SK-MEL-5 (cell line): Measurements from ENCODE around the gene GLP2R. TPM values are rescaled to one million over a fixed set of nuclear protein-coding genes. Genes with fewer than 3 reads are reported as not detected.
"Not testable (repeated sequence)": the region's sequence is repeated elsewhere in the genome, so short reads cannot be mapped to it uniquely, and the experiment has no call there.

Experiments
- DNase-seq: peaks from one replicate; pipeline ENCODE4 v3.0.0-alpha.2; 2016; ENCODE audit warnings: low read depth, low spot score
- in situ Hi-C: cut with HindIII; loops from 2 replicates; pipeline ENCODE4 v1.10.0; 2016; ENCODE audit warnings: low sequenced_read_pairs, high pct_unique_total_duplicates, low pct_unique_long_range_greater_than_20kb
- total RNA-seq: library from RNA; depleted of rRNA; stranded (reverse); fragments of >200 nt; shearing (Covaris generic); gene quantifications from 2 replicates; pipeline ENCODE4 v1.2.3, GENCODE V29; 2014

Gene GLP2R
- total RNA-seq, 1 experiment from 2014 or later, result not detected

- in situ Hi-C loops, result no loop called here
- no peak for DNase-seq
Measured at GRCh38 chr17:9905078-9905415, 79.3 kb downstream of the GLP2R start, which contains the start of gene RCVRN. Gene RCVRN, minus strand, starts transcription at chr17:9905271. Its CDS starts 91 bp downstream, at chr17:9905180.

DNA sequence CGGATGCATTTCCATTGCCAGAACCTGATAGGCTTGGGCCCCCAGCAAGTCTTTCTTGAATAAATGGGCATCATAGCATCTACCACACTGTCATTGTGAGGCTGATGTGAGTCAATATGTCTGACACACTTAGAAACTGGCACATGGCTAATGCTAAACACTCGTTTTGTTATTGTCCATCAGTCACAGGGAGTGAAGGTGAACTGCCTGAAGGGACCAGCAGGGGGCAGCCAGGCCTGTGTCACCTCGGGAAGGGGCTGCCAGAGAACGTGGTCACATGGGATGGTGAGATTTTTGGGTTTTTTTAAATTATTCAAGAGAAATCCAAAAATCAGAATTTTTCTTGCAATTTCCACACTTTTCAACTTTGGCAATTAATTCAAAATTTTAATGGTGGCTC is 80.2 kb downstream of the GLP2R start:
- peak; percentile 75 for DNase-seq
- in situ Hi-C loops, result no loop called here

DNA sequence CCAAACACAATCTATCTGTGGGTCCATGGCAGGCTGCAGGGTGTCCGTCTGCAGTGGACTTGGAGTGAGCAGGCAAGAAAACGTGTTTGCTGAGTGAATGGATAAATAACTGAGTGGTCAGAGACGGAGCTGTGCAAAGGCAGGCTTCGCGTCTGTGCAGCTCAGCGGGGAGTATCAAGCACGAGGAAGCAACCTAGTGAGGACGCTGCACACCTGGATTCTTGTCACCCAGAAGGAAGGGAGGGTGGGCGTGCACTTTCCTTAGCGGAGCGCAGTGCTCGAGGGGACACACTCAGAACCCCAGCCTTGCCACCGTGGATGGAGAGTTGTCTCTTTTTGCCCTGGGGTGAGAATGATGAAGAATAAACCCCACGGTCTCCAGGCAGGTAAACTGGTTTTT is 80.9 kb downstream of the GLP2R start:
- in situ Hi-C loops, result no loop called here
- no peak for DNase-seq

- in situ Hi-C loops, result no loop called here
- no peak for DNase-seq
Measured at GRCh38 chr17:9907131-9907530, 81.4 kb downstream of the GLP2R start.

- in situ Hi-C loops, result no loop called here
- no peak for DNase-seq
Measured at GRCh38 chr17:9907883-9908648, 82.3 kb downstream of the GLP2R start.

DNA sequence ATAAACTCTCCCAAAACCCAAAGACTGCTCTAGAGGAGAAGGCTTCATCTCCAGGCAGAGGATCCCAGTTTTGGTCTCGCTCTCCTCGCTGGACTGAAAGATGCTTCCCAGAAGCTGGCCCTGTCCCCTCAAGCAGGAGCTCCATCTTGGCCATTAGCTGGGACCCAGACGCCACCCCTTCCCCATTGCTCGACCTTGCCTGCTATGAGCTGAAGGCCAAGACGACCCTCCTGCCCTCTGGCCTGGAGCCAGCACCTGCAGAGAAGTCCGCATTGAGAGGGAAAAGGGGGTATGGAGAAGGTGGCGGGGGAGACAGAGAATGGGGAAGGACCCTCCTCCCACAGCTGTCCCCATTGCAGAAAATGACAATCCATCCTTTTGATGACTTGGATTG is 82.9 kb downstream of the GLP2R start:
- in situ Hi-C loops, result no loop called here
- DNase-seq, result no peak

GRCh38 chr17:9911089-9911488 is 85.4 kb downstream of the GLP2R start:
- no peak for DNase-seq
- in situ Hi-C loops, result no loop called here

DNA sequence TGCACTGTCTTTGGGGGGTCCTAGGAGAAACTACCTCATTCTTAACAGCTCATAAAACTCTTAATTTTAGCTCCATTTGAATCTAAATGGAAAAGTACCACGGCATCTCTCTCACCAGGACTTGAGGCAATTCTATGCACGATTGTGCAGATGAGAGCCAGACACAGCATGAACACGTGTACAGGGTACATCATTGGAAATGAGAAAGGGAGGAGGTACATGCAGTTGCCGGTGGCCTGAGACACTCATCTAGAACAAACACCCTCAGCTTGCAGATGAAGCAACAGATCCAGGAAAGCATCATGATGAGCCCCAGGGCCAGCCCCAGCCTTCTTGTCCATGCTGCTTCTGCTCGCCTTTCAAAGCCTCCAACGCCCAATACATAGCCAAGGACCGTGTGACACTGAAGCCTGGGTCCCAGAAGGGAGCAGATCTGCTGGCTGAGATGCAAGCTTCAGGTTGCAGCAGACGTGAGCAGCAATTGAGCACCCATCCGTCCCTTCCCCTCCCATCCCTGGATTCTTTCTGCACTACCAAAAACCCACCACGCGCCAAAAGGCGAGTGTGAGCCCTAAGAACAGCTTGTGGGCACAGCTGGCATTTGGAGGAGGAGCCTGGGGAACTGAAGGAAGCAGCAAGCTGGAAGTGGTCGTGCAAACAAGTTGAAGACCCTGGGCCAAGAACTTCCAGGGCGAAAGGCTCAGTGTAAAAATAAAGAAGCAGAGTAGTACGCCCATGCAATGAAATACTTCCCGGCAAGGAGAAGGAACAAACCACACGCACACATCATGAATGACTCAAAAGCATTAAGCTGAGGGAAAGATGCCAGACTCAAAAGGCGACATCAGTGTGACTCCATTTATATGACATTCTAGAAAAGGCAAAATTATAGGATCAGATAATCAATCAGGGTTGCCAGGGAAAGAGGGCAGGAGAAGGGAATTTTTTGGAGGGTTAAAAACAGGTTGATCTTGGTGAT is 86.7 kb downstream of the GLP2R start:
- in situ Hi-C loops, result no loop called here
- no peak for DNase-seq

- no peak for DNase-seq
- in situ Hi-C loops, result no loop called here
Measured at GRCh38 chr17:9913476-9913875, 87.8 kb downstream of the GLP2R start.

DNA sequence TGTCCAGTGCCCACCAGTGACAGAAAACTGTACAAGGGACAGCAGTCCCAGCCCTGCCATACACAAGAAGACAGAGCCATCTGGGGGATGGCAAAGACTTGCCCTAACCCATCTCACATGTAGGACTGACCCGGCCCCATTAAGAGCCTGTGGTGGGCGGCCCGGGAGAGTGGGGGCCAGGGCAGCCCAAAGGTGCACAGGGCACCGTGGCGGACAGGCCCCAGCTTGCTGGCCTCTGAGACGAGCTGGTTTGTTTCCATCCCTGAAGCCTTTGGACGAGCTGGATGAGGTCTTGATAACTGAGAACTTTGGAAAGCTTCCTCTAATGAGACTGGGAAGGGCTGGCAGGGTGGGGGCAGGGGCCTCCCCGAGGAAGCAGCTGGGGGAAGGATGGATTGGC is 90.4 kb downstream of the GLP2R start:
- in situ Hi-C loops, result no loop called here
- no peak for DNase-seq

GRCh38 chr17:9917131-9917530 is 91.4 kb downstream of the GLP2R start:
- no peak for DNase-seq
- in situ Hi-C loops, result no loop called here

DNA sequence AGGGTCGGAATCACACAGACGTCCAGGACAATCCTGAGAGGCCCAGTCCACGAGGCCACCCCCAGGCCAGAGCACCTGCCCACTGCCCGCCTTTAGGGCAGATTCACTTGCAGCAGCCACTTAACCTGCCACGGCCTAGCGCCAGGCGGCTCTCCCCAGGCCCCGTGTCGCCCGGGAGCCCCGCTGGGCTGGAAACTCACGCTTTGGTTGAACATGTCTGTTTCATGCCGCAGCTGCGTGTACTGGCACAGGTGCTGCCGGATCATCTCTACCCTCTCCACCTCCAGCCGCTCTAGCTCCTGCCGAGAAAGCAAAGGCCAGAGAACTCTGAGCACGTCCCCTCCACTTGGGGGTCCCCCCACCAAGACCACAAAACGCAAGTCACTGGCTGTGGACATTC is 92.1 kb downstream of the GLP2R start:
- DNase-seq, result no peak
- in situ Hi-C loops, result no loop called here

DNA sequence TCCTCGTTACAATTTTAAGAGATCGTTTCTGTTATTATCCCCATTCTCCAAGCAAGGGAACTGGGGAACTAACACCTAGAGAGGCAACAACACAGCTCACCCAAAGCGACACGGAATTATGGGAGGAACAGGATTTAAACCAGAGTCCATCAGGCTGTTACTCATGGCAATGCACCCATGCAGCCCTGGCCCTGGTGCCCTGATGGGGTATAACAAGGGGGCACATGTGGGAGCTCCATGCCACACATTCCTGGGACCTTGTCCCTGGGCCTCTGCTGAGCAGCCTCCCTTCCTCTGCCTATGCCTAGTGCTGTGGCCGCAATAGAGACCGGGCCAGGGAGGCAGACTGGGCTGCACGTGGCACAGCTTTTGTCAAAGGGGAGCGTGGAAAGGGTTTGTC is 92.6 kb downstream of the GLP2R start:
- in situ Hi-C loops, result no loop called here
- DNase-seq, result no peak

- in situ Hi-C loops, result no loop called here
- no peak for DNase-seq
Measured at GRCh38 chr17:9918804-9919352, 93.2 kb downstream of the GLP2R start.

DNA sequence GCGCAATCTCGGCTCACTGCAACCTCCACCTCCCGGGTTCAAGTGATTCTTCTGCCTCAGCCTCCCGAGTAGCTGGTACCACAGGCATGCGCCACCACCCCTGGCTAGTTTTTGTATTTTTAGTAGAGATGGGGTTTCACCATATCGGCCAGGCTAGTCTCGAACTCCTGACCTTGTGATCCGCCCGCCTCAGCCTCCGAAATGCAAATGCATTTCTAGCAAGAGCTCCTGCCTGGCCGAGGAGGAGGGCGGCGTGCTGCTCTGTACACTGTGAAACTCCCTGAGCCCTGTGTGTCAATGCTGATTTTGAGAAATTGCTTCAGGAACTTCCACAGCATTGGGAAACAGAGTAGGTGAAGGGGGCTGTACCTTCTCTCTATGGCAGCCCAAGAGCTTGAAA is 95.5 kb downstream of the GLP2R start:
- DNase-seq, in situ Hi-C loops: not testable (repeated sequence)

DNA sequence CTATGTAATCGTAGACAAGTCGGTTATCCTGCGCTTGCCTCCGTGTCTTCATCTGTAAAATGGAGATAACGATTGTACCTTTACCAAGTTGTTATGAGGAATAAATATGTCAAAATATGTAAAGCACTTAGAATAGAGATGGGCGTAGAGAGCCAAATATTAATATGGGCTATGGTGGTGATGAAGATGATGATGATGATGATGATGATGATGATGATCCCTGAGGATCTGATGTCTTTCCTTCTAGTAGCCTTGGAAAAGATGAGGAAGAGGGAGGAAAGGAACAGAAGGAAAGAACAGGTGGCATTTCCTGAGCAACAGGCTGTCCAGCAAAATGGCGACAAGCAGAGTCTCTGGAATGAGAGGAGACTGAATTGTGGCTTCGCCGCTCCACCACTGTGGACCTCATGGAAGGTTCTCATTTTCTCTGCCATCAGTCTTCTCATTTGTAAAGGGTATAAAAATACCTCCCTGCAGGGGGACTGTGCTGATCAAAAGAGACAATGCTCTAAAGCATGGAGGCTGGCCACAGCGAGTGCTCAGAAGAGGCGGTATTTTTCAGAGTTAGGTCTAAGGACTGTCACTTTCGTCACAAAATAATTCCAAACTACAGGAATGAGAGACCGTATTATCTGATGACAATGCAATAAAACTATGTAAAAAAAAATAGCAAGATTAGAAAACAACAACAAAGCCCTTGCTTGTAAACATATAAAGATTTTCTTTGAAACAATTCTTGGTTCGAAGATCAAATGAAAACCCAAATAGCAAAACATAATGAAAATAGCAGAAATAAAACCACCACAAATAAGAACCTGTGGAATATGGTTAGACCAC is 96.5 kb downstream of the GLP2R start:
- in situ Hi-C loops, result no loop called here
- no peak for DNase-seq

DNA sequence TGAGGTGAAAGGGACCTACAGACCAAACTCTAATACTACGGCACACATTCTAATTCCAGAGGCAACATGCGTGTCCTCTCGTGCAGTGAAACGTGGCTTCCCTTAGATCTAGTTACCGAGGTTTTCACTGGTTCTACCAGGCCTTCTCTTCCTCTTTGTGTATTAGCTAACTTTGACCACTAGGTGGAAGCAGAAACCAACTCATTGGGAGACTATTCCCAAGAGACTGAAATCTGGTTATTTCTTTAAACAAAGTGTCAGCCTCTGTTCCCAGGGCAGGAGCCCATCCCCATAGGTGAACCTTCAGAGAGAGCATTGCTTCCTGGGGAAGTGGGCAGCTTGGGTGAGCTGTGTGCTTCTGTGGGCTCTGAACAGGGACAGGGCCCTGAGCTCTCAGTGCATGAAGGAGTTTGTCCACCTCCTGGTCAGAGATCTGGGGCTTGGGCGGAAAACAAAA is 99.0 kb downstream of the GLP2R start:
- in situ Hi-C loops, result no loop called here
- DNase-seq, result peak; percentile 91

DNA sequence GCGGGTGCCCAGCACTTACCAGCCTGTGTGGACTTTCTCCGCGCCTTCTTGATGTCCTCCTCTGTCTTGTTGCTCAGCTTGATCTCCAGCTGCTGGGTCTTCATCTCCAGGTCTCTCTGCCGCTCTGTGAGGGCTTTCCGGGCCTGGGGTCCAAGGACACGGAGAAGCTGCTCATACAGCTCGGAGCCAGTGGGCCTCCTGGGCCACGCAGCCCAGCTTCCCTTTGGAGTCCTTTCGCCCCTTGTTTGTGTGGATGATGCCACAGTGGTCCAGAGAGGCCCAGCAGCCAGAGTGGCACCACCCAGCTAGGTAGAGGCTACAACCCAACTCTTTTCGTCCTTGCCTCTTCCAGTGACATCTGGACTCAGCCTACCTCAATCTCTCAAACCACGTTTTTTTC is 99.7 kb downstream of the GLP2R start:
- DNase-seq, result no peak
- in situ Hi-C loops, result no loop called here
